PFSK-1 (cell line): ENCODE data around the gene MATCAP1.

ENCODE experiments used
- POLR2AphosphoS5 ChIP-seq: IDR thresholded peaks from 2 replicates; pipeline ENCODE4 v1.6.1; 2012; ENCODE audit warnings: low read depth, mild to moderate bottlenecking, control low read depth, low read length, moderate library complexity
- TAF1 ChIP-seq: IDR thresholded peaks from 2 replicates; pipeline ENCODE4 v1.6.1; 2012; ENCODE audit warnings: low read length, control low read depth, borderline replicate concordance; ENCODE audit not compliant: insufficient read depth
- TF ChIP-seq, protein P1 (sequence below), 2 experiments: IDR thresholded peaks; 2 replicates each; pipeline versions ENCODE4 v1.6.1 to v1.8.0; 2011 to 2012; ENCODE audit warnings: low read depth in 2 of 2, low read length in 2 of 2, control low read depth in 1 of 2, inconsistent platforms in 1 of 2, mild to moderate bottlenecking in 1 of 2, moderate library complexity in 1 of 2; ENCODE audit not compliant: insufficient read depth in 1 of 2

- TF ChIP-seq POLR2AphosphoS5 = peak; percentile 66; the same call in 1 of the 2 replicates
- no peak for TF ChIP-seq TAF1
- TF ChIP-seq, protein P1, sequence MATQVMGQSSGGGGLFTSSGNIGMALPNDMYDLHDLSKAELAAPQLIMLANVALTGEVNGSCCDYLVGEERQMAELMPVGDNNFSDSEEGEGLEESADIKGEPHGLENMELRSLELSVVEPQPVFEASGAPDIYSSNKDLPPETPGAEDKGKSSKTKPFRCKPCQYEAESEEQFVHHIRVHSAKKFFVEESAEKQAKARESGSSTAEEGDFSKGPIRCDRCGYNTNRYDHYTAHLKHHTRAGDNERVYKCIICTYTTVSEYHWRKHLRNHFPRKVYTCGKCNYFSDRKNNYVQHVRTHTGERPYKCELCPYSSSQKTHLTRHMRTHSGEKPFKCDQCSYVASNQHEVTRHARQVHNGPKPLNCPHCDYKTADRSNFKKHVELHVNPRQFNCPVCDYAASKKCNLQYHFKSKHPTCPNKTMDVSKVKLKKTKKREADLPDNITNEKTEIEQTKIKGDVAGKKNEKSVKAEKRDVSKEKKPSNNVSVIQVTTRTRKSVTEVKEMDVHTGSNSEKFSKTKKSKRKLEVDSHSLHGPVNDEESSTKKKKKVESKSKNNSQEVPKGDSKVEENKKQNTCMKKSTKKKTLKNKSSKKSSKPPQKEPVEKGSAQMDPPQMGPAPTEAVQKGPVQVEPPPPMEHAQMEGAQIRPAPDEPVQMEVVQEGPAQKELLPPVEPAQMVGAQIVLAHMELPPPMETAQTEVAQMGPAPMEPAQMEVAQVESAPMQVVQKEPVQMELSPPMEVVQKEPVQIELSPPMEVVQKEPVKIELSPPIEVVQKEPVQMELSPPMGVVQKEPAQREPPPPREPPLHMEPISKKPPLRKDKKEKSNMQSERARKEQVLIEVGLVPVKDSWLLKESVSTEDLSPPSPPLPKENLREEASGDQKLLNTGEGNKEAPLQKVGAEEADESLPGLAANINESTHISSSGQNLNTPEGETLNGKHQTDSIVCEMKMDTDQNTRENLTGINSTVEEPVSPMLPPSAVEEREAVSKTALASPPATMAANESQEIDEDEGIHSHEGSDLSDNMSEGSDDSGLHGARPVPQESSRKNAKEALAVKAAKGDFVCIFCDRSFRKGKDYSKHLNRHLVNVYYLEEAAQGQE (IDR thresholded peaks at IDR 0.05; ENCODE audit: insufficient read depth in 1 of 2, low read depth in 2 of 2, low read length in 2 of 2) = peak in 1 of 2 experiments; percentile 53; a peak in 2 of 4 replicates
Measured at GRCh38 chr16:67183627-67184452, at the start of gene MATCAP1.
